Mucosa of descending colon (tissue), 3 donors: Measurements from ENCODE around the gene SOWAHB. TPM values are rescaled to one million over a fixed set of nuclear protein-coding genes. Genes with fewer than 3 reads are reported as not detected.
A peak's percentile ranks its signal among the peaks of the same experiment; 100 is the strongest.

ENCODE experiments used
- ATAC-seq: fragments of 200-7000 bp; cut with Tn5 transposase; one replicate; pipeline ENCODE4 v1.9.1; 2020; ENCODE audit warnings: mild to moderate bottlenecking, moderate library complexity
- DNase-seq, 3 donors: peaks; one replicate each; pipeline ENCODE4 v3.0.0-alpha.2; 2020
- H3K36me3 ChIP-seq: fragments of 200-600 bp; one replicate; pipeline ENCODE4 v1.8.0; 2021; ENCODE audit warnings: low read depth, mild to moderate bottlenecking
- H3K4me1 ChIP-seq: fragments of 200-600 bp; one replicate; pipeline ENCODE4 v1.8.0; 2021; ENCODE audit warnings: low read depth, mild to moderate bottlenecking
- H3K4me3 ChIP-seq: fragments of 200-600 bp; one replicate; pipeline ENCODE4 v1.8.0; 2021; ENCODE audit warnings: mild to moderate bottlenecking
- H3K9me3 ChIP-seq: fragments of 200-600 bp; one replicate; pipeline ENCODE4 v1.8.0; 2021; ENCODE audit warnings: mild to moderate bottlenecking
- CTCF ChIP-seq: fragments of 200-600 bp; IDR thresholded peaks from one replicate; pipeline ENCODE4 v1.8.0; 2022; ENCODE audit warnings: antibody characterized with exemption, mild to moderate bottlenecking
- intact Hi-C, 2 donors: fragments of 100-400 bp; cut with DNase I in 1 of 2; cut with micrococcal nuclease in 1 of 2; formaldehyde crosslinking; loops; one replicate each; pipeline versions ENCODE4 v1.11.0 to v1.11.1; 2022; cut with DNase I, micrococcal nuclease
- long read RNA-seq, 2 donors: library from polyadenylated mRNA; unstranded; transcript quantifications; one replicate each; pipeline ENCODE4 v2.0.0, GENCODE V29; 2019 to 2021
- total RNA-seq, 3 donors: library from RNA; stranded (reverse); fragmentation: NEBNext Ultra II Directional in 2 of 3; extraction: Animal tissue kit (Norgen Biotek cat#: 25700) in 2 of 3; gene quantifications; one replicate each; pipeline versions ENCODE4 v1.2.1 to v1.2.4, GENCODE V29; 2021 to 2023
- donor health status: DM: no; HTN: no; CAD: no; lungs with moderate emphysema.
- donor health status: DM: no; HTN: no; CAD: no.
- donor health status: DM: no; HTN: yes; CAD: no.

SOWAHB gene, protein sequence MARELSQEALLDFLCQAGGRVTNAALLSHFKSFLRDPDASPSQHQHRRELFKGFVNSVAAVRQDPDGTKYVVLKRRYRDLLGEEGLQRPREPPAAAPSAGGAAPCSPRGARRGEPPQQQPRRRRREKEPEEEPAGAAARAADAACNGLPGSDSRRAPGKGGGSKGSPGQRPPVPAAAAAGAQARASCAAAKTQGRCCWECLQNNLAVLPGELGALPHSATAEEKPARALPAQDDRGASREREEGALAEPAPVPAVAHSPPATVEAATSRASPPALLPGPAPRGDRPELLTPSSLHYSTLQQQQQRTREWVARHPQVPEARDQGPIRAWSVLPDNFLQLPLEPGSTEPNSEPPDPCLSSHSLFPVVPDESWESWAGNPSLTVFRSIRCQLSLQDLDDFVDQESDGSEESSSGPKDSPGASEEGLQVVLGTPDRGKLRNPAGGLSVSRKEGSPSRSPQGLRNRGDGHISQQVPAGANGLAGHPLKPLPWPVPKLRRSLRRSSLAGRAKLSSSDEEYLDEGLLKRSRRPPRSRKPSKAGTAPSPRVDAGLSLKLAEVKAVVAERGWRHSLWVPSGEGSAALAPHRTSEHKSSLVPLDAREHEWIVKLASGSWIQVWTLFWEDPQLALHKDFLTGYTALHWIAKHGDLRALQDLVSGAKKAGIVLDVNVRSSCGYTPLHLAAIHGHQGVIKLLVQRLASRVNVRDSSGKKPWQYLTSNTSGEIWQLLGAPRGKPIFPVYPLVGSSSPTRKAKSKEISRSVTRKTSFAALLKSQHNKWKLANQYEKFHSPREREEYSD
- 10 to 100 TPM in 2 of 3 donors, 1 to 10 TPM in 1; 8.6 to 27.0 (median 24.8) TPM for total RNA-seq
- long read RNA-seq, donor 1, transcript SOWAHB-201 (1 exons, 3,220 nt), result major isoform, 20 of 20 reads
- long read RNA-seq, donor 1, partial matches to known transcripts, result 0 of 20 reads
- long read RNA-seq, donor 1, other reads (novel, unspliced or antisense), result 0 of 20 reads
- long read RNA-seq, donor 2, partial matches to known transcripts, result 0 of 1 reads
- long read RNA-seq, donor 2, other reads (novel, unspliced or antisense), result 0 of 1 reads

GRCh38 chr4:76897536-76898384, at the start of gene SOWAHB:
Gene SOWAHB (minus strand): TSS chr4:76898144. CDS start chr4:76897849, 295 bp downstream.
- peak within 1 kb of the TSS; percentile 47 for H3K4me3 ChIP-seq
- intact Hi-C loops, result no loop called here
- H3K4me1 ChIP-seq, result peaks cover 20% of the 10 kb centered on the region
- DNase-seq (peak; percentile 91 to 93 (median 92)), ATAC-seq (peak; percentile 90)
- TF ChIP-seq CTCF, result no peak
- no peaks in the 10 kb centered on the region for H3K36me3 ChIP-seq
- H3K9me3 ChIP-seq, result no peaks in the 10 kb centered on the region

DNA sequence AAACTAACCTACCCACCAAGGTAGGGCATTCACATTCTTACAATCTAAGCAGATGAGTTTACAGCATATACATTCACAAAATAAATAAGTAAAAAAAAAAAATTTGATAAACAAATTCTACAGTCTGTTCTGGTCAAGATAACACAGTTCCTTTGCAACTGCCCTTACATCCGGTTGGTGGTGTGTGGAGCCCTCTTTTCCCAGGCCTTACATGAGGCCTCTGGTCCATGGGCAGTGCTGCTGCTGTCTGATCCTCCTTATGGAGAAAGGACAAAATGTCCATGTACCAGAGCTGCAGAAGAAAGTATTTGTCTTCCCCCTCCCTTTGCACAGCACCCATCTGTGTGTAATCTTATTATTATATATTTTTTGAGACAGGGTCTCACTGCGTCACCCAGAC, 49.4 kb upstream of the SOWAHB start:
- H3K9me3 ChIP-seq, result no peaks in the 10 kb centered on the region
- intact Hi-C loops, result no loop called here
- no peaks in the 10 kb centered on the region for H3K36me3 ChIP-seq
- peaks cover 8% of the 10 kb centered on the region for H3K4me1 ChIP-seq
- no peak overlapping the region for H3K4me3 ChIP-seq
- ATAC-seq (no peak), DNase-seq (no peak)
- no peak for TF ChIP-seq CTCF

DNA sequence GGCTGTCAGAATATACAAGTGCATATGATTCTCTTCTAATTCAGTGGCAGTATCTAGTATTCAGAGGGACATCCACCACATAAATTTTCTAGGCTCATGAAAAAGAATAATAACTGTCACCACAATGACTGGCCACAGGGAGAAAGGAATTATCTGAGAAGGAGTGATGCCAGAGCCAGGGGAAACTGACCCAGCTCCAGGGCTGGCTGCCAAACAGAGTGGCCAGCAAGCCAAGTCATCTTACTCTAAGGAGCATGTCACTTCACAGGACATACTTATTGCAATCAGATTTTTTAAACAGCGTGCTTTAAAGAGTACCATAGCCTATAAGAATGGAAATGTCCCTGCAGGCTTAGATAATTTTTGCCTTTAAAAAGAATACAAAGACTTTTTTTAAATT, 45.8 kb upstream of the SOWAHB start:
- no peak for TF ChIP-seq CTCF
- DNase-seq (no peak), ATAC-seq (no peak)
- H3K9me3 ChIP-seq, result no peaks in the 10 kb centered on the region
- no peak overlapping the region for H3K4me3 ChIP-seq
- no peaks in the 10 kb centered on the region for H3K4me1 ChIP-seq
- H3K36me3 ChIP-seq, result no peaks in the 10 kb centered on the region
- intact Hi-C loops, result no loop called here

DNA sequence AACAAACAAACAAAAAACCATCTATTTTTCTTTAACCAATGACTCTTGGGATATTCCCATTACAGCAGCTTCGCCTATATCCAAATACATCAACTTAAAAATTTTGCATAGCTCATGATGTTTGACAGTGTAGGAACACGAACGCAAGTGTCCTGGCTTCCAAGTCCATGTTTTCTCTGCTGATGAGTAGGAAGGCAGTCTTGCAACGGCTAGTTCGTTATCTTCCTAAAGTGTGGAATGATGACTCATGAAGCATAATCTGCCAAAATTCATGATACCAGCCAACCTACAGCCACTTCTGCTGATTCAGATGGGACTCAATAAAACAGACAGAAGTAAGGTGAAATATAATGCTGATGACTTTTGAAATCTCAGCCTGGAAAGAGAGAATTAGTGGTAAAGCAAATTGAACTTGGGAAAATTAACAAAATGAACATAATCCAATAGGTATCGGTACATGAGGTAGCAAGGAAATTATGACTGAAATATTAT, 45.2 kb upstream of the SOWAHB start:
- Histone ChIP-seq H3K9me3 (no peaks in the 10 kb centered on the region), H3K4me3 (no peak overlapping the region), H3K4me1 (no peaks in the 10 kb centered on the region), H3K36me3 (no peaks in the 10 kb centered on the region)
- DNase-seq (no peak), ATAC-seq (no peak)
- no peak for TF ChIP-seq CTCF
- intact Hi-C loops, result no loop called here

GRCh38 chr4:76939184-76939583, 41.2 kb upstream of the SOWAHB start:
- Histone ChIP-seq H3K9me3 (no peaks in the 10 kb centered on the region), H3K36me3 (no peaks in the 10 kb centered on the region), H3K4me1 (no peaks in the 10 kb centered on the region), H3K4me3 (no peak overlapping the region)
- intact Hi-C loops, result no loop called here
- ATAC-seq, result no peak
- TF ChIP-seq CTCF, result no peak
- no peak for DNase-seq
